GM12892 (cell line): Measurements from ENCODE around the gene CHCHD1.

Experiments
- POLR2A ChIP-seq: IDR thresholded peaks from 2 replicates; pipeline ENCODE4 v1.6.1; 2011; ENCODE audit warnings: low read depth, low read length, control low read depth
- POLR2AphosphoS5 ChIP-seq: IDR thresholded peaks from 2 replicates; pipeline ENCODE4 v1.6.1; 2011; ENCODE audit warnings: low read depth, low read length, control low read depth

GRCh38 chr10:73762915-73763314 is 18.9 kb upstream of the CHCHD1 start:
- TF ChIP-seq POLR2A (no peak), POLR2AphosphoS5 (no peak)
